HG02763 (cell line): ENCODE results near the gene CCL3.
"Not testable (repeated sequence)": the region's sequence is repeated elsewhere in the genome, so short reads cannot be mapped to it uniquely, and the experiment has no call there.

Experiments used
- ATAC-seq: cut with Tn5 transposase; IDR thresholded peaks from one replicate; pipeline ENCODE4 v1.9.1; 2021; ENCODE audit warnings: mild to moderate bottlenecking, moderate library complexity; ENCODE audit not compliant: unreplicated experiment

CCL3 gene

DNA sequence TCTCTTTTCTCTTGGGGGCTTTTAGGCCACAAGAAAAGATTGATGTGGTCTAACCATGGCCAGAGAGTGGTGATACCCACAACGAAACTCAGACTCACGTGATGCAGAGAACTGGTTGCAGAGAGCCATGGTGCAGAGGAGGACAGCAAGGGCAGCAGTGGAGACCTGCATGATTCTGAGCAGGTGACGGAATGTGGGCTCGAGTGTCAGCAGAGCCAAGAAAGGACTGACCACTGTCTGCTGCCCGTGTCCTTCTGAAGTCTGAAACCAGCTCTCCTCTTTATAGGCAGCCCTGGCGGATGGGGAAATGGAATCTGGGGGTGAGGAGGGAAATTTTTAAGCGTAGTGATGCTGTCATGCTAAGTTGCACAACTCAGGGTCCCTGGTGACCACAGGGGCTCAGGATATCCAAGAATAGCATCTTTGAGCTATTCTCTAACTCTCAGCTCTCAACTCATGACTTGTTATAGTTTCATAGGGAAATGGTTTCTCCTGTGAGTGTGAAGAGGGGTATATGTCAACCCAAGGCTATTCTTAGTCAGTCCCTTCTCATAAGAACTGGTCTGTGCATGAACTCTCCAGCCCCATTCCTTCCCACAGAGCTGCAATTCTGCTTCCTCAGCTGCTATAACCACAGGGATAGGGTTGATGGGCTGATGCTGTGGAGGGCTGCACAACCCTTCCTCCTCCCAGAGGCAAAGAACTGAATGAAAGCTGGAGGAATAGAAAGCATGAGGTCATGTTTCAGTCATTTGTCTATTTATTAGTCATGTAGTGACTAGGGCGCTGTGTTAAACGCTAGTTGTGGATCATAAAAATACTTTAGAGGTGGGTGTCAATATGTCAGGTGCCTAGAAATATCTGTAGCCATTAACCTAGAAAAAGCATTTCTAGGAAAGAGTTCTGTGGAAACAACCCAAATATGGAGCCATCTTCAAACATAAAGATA lies at the start of gene CCL3:
Gene CCL3, minus strand, starts transcription at position 256 of the 949 bp plus-strand sequence. Its CDS starts 85 bp downstream, at position 171.
- ATAC-seq: peak; percentile 66

- no peak for ATAC-seq
These were observed 46.5 kb upstream of the CCL3 start for GRCh38 chr17:36136439-36136838.

- ATAC-seq: no peak
These were observed 46.1 kb upstream of the CCL3 start for GRCh38 chr17:36136036-36136435.

DNA sequence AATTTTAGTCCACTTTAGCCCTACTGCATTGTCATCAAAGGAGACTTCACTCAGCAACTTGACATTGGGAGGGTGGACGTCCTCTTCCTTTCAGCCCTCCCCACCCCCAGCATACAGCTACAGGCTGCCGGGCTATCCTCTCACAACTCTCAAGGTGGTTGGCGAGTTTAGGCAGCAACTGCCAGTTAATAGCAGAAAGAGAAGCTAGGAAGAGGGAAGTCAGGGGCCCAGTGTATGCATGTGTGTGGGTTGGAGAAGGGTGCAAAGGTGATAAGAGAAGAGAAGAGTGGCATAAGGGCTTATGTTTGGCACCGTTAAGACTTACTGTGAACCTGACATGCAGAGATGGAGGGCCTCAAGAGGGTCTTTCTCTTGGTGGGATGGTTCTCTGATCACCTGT lies 45.5 kb upstream of the CCL3 start:
- ATAC-seq: no peak

DNA sequence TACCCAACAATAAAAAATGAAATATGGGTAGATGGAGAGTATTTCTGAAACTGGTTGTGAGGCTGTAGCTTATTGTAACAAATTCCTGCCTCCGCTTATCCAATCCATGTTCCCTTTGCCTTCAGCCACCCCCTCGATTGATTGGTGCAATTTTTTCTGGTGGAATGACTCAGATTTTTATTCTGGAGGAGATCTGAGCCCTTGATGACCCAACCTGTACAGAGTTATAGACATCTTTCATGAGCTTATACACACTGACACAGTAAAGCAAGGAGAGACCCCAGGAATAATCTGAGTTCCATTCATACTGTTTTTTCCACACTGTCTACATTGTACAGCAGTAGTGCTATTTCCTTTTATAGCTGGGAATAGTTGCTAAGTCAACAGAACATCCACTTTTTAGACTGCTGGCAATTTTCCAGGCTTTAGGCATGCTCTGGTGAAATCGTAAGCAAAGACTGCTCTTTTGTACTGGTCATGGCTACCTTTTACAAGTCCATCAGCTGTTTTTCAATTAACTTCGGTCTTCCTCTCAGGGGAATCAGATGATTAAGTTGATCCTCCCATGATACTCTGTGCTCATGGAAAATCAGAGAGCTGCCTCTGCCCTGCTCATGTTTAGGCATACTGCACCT lies 43.8 kb upstream of the CCL3 start:
- no peak for ATAC-seq

DNA sequence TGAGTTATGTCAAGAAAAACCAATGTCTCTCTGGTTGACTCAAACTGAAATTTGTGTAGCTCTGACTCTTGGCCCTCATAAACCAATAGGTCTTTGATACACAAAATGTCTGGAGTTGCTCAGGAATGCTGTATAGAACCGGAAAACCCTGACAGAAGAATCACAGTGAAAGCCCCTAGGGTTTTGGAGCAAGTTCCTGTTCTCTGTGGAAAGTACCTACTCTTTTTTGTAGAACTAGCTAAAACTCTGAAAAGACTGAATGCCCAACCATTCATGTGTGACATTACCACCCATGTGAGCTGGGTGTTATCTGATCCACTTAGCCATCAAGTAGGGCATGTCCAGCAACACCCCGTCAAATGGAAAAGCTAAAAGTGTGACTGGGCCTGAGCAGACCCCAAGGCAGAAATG lies 42.5 kb upstream of the CCL3 start:
- no peak for ATAC-seq

GRCh38 chr17:36131931-36132330 lies 42.0 kb upstream of the CCL3 start:
- no peak for ATAC-seq

DNA sequence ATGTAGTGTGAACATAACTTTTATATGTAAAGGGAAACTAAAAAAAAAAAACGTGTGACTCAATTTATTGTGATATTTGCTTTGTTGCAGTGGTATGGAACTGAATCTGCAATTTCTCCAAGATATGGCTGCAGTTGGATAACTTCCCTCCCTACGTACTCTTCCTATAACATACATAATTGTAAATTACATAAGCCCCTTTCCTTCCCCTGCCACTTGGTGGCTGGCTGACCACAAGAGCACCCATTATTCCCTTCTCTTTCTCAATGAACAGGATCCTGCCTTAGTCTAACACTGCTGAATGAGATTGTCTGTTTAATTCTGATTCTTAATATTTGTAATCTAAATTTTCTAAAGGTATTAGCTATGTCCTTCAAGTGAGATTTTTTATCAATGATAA lies 41.5 kb upstream of the CCL3 start:
- no peak for ATAC-seq

DNA sequence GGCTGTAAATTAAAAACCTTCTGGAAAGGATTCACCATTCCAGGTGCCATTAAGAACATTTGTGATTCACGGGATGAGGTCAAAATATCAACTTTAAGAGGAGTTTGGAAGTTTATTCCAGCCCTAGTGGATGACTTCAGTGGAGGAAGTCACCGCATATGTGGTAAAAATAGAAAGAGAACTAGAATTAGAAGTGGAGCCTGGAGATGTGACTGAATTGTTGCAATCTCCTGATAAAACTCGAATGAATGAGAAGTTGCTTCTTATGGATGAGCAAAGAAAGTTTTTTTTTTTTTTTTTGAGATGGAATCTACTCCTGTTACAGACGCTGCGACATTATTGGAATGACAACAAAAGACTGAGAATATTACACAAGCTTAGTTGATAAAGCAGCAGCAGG lies 40.4 kb upstream of the CCL3 start:
- ATAC-seq: no peak

DNA sequence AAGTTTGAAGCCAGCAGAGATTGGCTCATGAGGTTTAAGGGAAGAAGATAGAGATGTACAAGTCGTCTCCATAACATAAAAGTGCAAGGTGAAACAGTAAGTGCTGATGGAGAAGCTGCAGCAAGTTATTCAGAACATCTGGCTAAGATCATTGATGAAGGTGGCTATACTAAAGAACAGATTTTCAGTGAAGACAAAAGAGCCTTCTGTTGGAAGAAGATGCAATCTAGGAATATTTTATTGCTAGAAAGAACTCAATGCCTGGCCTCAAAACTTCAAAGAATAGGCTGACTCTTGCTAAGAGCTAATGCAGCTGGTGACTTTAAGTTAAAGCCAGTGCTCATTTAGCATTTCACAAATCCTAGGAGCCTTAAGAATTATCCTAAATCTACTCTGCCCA lies 39.7 kb upstream of the CCL3 start:
- no peak for ATAC-seq

DNA sequence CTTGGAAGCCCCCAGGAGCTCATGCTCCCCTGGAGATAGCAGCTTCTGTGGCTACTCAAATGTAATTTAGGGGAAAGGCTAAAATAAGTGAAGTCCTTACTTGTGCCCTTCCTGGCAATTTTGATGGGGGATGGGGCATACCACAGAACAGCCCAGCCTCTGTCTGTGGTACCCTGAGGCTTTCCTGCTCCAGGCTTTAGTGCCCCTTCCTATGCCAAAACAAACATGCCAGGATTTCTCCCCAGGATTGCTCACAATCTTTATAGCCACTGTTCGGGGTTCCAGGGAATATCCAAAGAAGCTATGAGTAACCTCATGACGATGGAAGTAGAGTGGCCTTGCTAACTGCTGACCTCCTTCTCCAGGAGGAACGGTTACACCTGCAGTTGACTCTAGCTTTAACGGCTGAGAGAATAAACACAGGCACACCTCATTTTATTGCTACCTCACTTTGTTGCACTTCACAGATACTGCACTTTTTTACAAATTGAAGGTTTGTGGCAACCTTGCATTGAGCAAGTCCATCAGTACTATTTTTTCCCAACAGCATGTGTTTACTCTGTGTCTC lies 38.6 kb upstream of the CCL3 start:
- no peak for ATAC-seq

DNA sequence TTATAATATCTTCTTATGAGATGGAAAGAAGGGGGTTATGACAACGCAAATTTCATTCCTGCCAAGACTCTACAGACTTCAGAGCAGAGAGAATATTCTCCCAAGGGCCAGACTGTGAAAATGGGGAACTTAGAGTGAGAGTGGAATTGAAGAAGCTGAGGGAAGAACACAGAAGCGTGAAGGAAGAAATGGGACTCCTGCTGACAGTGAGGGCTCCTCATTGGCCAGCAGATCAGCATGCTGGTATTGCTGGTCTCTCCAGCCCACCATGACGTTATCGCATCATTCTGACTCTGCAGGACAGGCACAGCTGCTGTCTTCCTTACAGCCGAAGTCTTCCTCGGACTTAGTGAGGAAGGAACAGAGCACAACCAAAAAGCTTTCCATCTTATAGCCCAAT lies 38.0 kb upstream of the CCL3 start:
- no peak for ATAC-seq

- no peak for ATAC-seq
These were observed 37.4 kb upstream of the CCL3 start for GRCh38 chr17:36127199-36127893.

GRCh38 chr17:36124879-36125824 lies 35.2 kb upstream of the CCL3 start:
- ATAC-seq: no peak

GRCh38 chr17:36123431-36123830 lies 33.5 kb upstream of the CCL3 start:
- ATAC-seq: no peak

- not testable (repeated sequence) for ATAC-seq
These were observed 31.2 kb upstream of the CCL3 start for GRCh38 chr17:36121099-36121498.

- no peak for ATAC-seq
These were observed 30.3 kb upstream of the CCL3 start for GRCh38 chr17:36120221-36120620.

GRCh38 chr17:36118477-36119353 lies 28.8 kb upstream of the CCL3 start:
- no peak for ATAC-seq
